DMS153 (cell line): Measurements from ENCODE around the gene PRR36.
A peak's percentile ranks its signal among the peaks of the same experiment; 100 is the strongest.

ENCODE experiments used
- DNase-seq: peaks from one replicate; lab custom pipeline; 2025; lab: John Stamatoyannopoulos, UW

PRR36 gene

GRCh38 chr19:7871437-7872305 lies 2.5 kb downstream of the PRR36 start:
- peak; percentile 94 for DNase-seq

GRCh38 chr19:7870571-7871436 lies 3.4 kb downstream of the PRR36 start:
- DNase-seq = peak; percentile 81

- DNase-seq = peak; percentile 18
Measured at GRCh38 chr19:7869910-7870511, 4.2 kb downstream of the PRR36 start.

- no peak for DNase-seq
Measured at GRCh38 chr19:7869453-7869909, 4.7 kb downstream of the PRR36 start.

- no peak for DNase-seq
Measured at GRCh38 chr19:7868671-7869452, 5.3 kb downstream of the PRR36 start.

GRCh38 chr19:7868326-7868670 lies 5.9 kb downstream of the PRR36 start:
- DNase-seq = no peak

- DNase-seq = no peak
Measured at GRCh38 chr19:7867092-7867844, 6.9 kb downstream of the PRR36 start.

GRCh38 chr19:7866399-7867091 lies 7.6 kb downstream of the PRR36 start:
- no peak for DNase-seq

- no peak for DNase-seq
Measured at GRCh38 chr19:7865262-7865911, 8.8 kb downstream of the PRR36 start.

GRCh38 chr19:7864690-7865074 lies 9.5 kb downstream of the PRR36 start:
- no peak for DNase-seq

GRCh38 chr19:7863971-7864689 lies 10.1 kb downstream of the PRR36 start:
- DNase-seq = no peak

GRCh38 chr19:7863157-7863970 lies 10.8 kb downstream of the PRR36 start:
- no peak for DNase-seq

GRCh38 chr19:7862413-7862951 lies 11.7 kb downstream of the PRR36 start:
- peak; percentile 69 for DNase-seq

- DNase-seq = no peak
Measured at GRCh38 chr19:7861619-7862412, 12.4 kb downstream of the PRR36 start.

- DNase-seq = no peak
Measured at GRCh38 chr19:7860714-7861618, 13.2 kb downstream of the PRR36 start.
